GM20431 (cell line): ENCODE measurements around the gene CCP110.

Experiments
- in situ Hi-C: fragments of 300-500 bp; cut with MseI, MboI; formaldehyde crosslinking; loops from one replicate; pipeline ENCODE4 v1.15.0; 2020; ENCODE audit warnings: low sequenced_read_pairs; ENCODE audit not compliant: unreplicated experiment

The CCP110 gene

GRCh38 chr16:19507867-19508266 lies 15.9 kb upstream of the CCP110 start:
- in situ Hi-C loops = loop anchor here (25.0 kb wide), 1 partner anchor 421 kb away; no protein-coding TSS in a partner anchor

GRCh38 chr16:19512297-19512696 lies 11.4 kb upstream of the CCP110 start:
- in situ Hi-C loops = loop anchor here (25.0 kb wide), 1 partner anchor 425 kb away; no protein-coding TSS in a partner anchor

- in situ Hi-C loops = loop anchor here (25.0 kb wide), 1 partner anchor 426 kb away; no protein-coding TSS in a partner anchor
These were observed 10.2 kb upstream of the CCP110 start for GRCh38 chr16:19513377-19514053.

- in situ Hi-C loops = loop anchor here (25.0 kb wide), 1 partner anchor 428 kb away; no protein-coding TSS in a partner anchor
These were observed 8.0 kb upstream of the CCP110 start for GRCh38 chr16:19515757-19516156.

- in situ Hi-C loops = loop anchor here (25.0 kb wide), 1 partner anchor 430 kb away; no protein-coding TSS in a partner anchor
These were observed 6.2 kb upstream of the CCP110 start for GRCh38 chr16:19517424-19518089.

- in situ Hi-C loops = loop anchor here (25.0 kb wide), 1 partner anchor 431 kb away; no protein-coding TSS in a partner anchor
These were observed 5.4 kb upstream of the CCP110 start for GRCh38 chr16:19518388-19518787.

- in situ Hi-C loops = loop anchor here (25.0 kb wide), 1 partner anchor 434 kb away; no protein-coding TSS in a partner anchor
These were observed 2.8 kb upstream of the CCP110 start for GRCh38 chr16:19520861-19521331.

GRCh38 chr16:19521471-19522396 lies 2.0 kb upstream of the CCP110 start, which contains the start of gene GDE1:
Gene GDE1 (minus strand): TSS chr16:19522098. CDS start chr16:19521964, 134 bp downstream.
- in situ Hi-C loops = loop anchor here (25.0 kb wide), 1 partner anchor 434 kb away; no protein-coding TSS in a partner anchor

GRCh38 chr16:19522397-19522732 lies 1.4 kb upstream of the CCP110 start:
- in situ Hi-C loops = loop anchor here (25.0 kb wide), 1 partner anchor 435 kb away; no protein-coding TSS in a partner anchor

GRCh38 chr16:19522760-19523159 lies 982 bp upstream of the CCP110 start:
- in situ Hi-C loops = loop anchor here (25.0 kb wide), 1 partner anchor 435 kb away; no protein-coding TSS in a partner anchor

GRCh38 chr16:19523184-19523558 lies 571 bp upstream of the CCP110 start:
- in situ Hi-C loops = loop anchor here (25.0 kb wide), 1 partner anchor 436 kb away; no protein-coding TSS in a partner anchor

- in situ Hi-C loops = loop anchor here (25.0 kb wide), 1 partner anchor 437 kb away; no protein-coding TSS in a partner anchor
These were observed 544 bp downstream of the CCP110 start for GRCh38 chr16:19524356-19524615.

GRCh38 chr16:19524616-19525384 lies 1.1 kb downstream of the CCP110 start:
- in situ Hi-C loops = loop anchor here (25.0 kb wide), 1 partner anchor 437 kb away; no protein-coding TSS in a partner anchor

- in situ Hi-C loops = no loop called here
These were observed 1.6 kb downstream of the CCP110 start for GRCh38 chr16:19525385-19525723.

GRCh38 chr16:19527161-19527560 lies 3.4 kb downstream of the CCP110 start:
- in situ Hi-C loops = no loop called here

- in situ Hi-C loops = no loop called here
These were observed 4.9 kb downstream of the CCP110 start for GRCh38 chr16:19528666-19529065.

- in situ Hi-C loops = no loop called here
These were observed 8.9 kb downstream of the CCP110 start for GRCh38 chr16:19532601-19533000.

GRCh38 chr16:19540241-19540970 lies 16.7 kb downstream of the CCP110 start:
- in situ Hi-C loops = no loop called here
